ENCODE measurements around the gene B4GAT1. TPM values are rescaled to one million over a fixed set of nuclear protein-coding genes. Genes with fewer than 3 reads are reported as not detected.

Gene B4GAT1
- total and polyA plus RNA-seq, 2 donors (not counting 1 experiment from before 2014, with no cell fraction given), result 1.4 to 5.2 TPM

DNA sequence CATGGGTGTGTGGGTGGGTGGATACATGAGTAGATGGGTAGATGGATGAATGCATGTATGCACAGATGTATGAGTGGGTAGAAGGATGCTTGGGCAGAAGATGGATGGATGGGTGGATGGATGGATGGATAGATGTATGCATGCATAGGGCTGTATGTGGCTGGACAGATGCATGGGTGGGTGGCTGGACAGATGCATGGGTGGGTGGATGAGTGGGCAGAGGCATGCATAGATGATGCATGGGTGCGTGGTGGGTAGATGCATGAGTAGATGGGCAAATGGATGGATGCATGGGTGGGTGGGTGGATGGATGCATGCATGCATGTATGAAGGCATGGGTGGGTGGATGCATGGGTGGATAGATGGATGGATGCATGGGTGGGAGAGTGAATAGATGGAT, 23.7 kb downstream of the B4GAT1 start:
- H3K27ac Mint-ChIP-seq, result no peak overlapping the region
- no peak overlapping the region for H3K9ac ChIP-seq (ENCODE audit: low read length)
- CTCF ChIA-PET, result interaction anchor here (2.1 kb wide), 1 partner anchor 11 kb away, joined by 21 read pairs; no protein-coding TSS in a partner anchor
- H3K27me3 ChIP-seq (replicated peaks in 1 of 4; ENCODE audit: control extremely low read depth in 1 of 4, control insufficient read depth in 3 of 4, insufficient read depth in 4 of 4, low read length in 3 of 4), result no peaks in the 10 kb centered on the region
- H3K79me2 ChIP-seq (ENCODE audit: control insufficient read depth, insufficient read depth, low read length), result no peaks in the 10 kb centered on the region
- no peak overlapping the region for H3K4me3 Mint-ChIP-seq
- no peaks in the 10 kb centered on the region for H3K9me3 ChIP-seq (ENCODE audit: control extremely low read depth in 1 of 3, control insufficient read depth in 2 of 3, insufficient read depth in 1 of 3, low read length in 2 of 3)
- intact Hi-C loops (cut with micrococcal nuclease), result no loop called here
- no peaks in the 10 kb centered on the region for H4K20me1 ChIP-seq (ENCODE audit: control insufficient read depth, insufficient read depth, low read length, poor library complexity, severe bottlenecking)
- no peaks in the 10 kb centered on the region for H3K36me3 ChIP-seq (replicated peaks in 1 of 2; ENCODE audit: control extremely low read depth in 1 of 2, control insufficient read depth in 1 of 2, extremely low read depth in 1 of 2, insufficient read depth in 2 of 2, low read length in 1 of 2)
- no peak for DNase-seq
- H3K4me3 ChIP-seq (ENCODE audit: control extremely low read depth in 1 of 5, extremely low read depth in 1 of 5, insufficient read depth in 1 of 5, low read depth in 2 of 5, low read length in 4 of 5), result no peak overlapping the region
- H2AFZ ChIP-seq (ENCODE audit: insufficient read depth, low read depth, low read length, poor library complexity, severe bottlenecking), result no peak overlapping the region
- H3K4me1 Mint-ChIP-seq, result peaks cover 25% of the 10 kb centered on the region
- ATAC-seq (ENCODE audit: low read depth), result no peak
- no peak overlapping the region for H3K4me2 ChIP-seq (replicated peaks; ENCODE audit: low read depth, low read length, poor library complexity, severe bottlenecking)
- no peak overlapping the region for H3K27ac ChIP-seq (ENCODE audit: low read length in 2 of 2)
- TF ChIP-seq EZH2 (IDR thresholded peaks at IDR 0.05; ENCODE audit: borderline replicate concordance, insufficient read depth, low read depth, low read length, poor library complexity, severe bottlenecking), result no peak
- peaks cover 21 to 31% of the 10 kb centered on the region in 2 donors for H3K4me1 ChIP-seq (ENCODE audit: control insufficient read depth in 2 of 2, insufficient read depth in 2 of 2, low read length in 2 of 2)
- whole genome bisulfite sequencing (ENCODE audit: insufficient coverage), result 85% methylated on average over 1 of the region's 1 CpG
- no peaks in the 10 kb centered on the region for H3K9me3 Mint-ChIP-seq (ENCODE audit: insufficient read depth)
- POLR2A ChIA-PET, result no interaction called here
- H3K27me3 Mint-ChIP-seq, result no peaks in the 10 kb centered on the region

DNA sequence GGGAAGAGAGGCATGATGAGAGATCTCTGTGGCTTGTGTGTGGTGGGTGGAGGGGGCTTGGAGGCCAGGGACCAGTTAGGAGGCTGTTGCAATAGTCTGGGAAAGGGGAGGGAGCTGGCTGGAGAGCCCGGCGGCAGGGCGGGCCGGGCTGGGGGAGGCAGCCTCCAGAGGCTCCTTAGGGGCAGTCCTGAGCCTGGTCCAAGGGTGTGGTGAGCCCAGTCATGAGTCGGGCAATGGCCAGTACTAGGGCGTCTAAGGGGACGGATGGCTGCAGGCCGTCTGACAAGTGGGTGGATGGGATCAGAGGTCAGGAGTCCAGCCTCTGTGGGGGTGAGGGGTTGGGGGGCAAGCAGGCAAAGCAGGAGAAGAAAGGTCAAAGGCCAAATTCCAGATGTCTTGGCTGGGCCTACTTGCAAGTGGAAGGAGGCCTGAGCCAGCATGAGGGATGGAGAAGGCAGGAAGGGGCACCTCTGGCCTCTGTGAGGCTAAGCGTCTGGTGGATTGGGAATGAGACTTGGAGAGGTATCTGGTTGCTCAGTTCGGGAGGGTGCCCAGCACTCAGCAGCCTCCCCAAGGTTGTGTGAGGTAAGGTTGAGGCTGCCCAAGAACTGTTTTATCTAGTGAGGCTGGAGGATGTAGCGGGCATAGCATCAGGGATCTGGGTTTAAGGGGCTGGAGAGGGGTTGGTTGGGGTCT, 24.5 kb downstream of the B4GAT1 start:
- Histone ChIP-seq H3K9ac (ENCODE audit: low read length) (no peak overlapping the region), H3K9me3 (ENCODE audit: control extremely low read depth in 1 of 3, control insufficient read depth in 2 of 3, insufficient read depth in 1 of 3, low read length in 2 of 3) (no peaks in the 10 kb centered on the region), H3K79me2 (ENCODE audit: control insufficient read depth, insufficient read depth, low read length) (no peaks in the 10 kb centered on the region), H3K36me3 (replicated peaks in 1 of 2; ENCODE audit: control extremely low read depth in 1 of 2, control insufficient read depth in 1 of 2, extremely low read depth in 1 of 2, insufficient read depth in 2 of 2, low read length in 1 of 2) (no peaks in the 10 kb centered on the region), H4K20me1 (ENCODE audit: control insufficient read depth, insufficient read depth, low read length, poor library complexity, severe bottlenecking) (no peaks in the 10 kb centered on the region), H3K4me2 (replicated peaks; ENCODE audit: low read depth, low read length, poor library complexity, severe bottlenecking) (no peak overlapping the region), H3K27me3 (replicated peaks in 1 of 4; ENCODE audit: control extremely low read depth in 1 of 4, control insufficient read depth in 3 of 4, insufficient read depth in 4 of 4, low read length in 3 of 4) (no peaks in the 10 kb centered on the region), H2AFZ (ENCODE audit: insufficient read depth, low read depth, low read length, poor library complexity, severe bottlenecking) (no peak overlapping the region), H3K4me1 (ENCODE audit: control insufficient read depth in 2 of 2, insufficient read depth in 2 of 2, low read length in 2 of 2) (peaks cover 21 to 31% of the 10 kb centered on the region in 2 donors), H3K27ac (ENCODE audit: low read length in 2 of 2) (no peak overlapping the region), H3K4me3 (ENCODE audit: control extremely low read depth in 1 of 5, extremely low read depth in 1 of 5, insufficient read depth in 1 of 5, low read depth in 2 of 5, low read length in 4 of 5) (no peak overlapping the region)
- 95% methylated on average over 11 of the region's 11 CpGs for WGBS (ENCODE audit: insufficient coverage)
- peak overlapping the region; percentile 16 for H3K27ac Mint-ChIP-seq
- H3K4me1 Mint-ChIP-seq, result peaks cover 25% of the 10 kb centered on the region
- DNase-seq, result no peak
- CTCF ChIA-PET, result interaction anchor here (1.4 to 1.8 kb wide), 2 partner anchors 8 to 11 kb away, joined by 5 to 22 read pairs; no protein-coding TSS in a partner anchor
- no peaks in the 10 kb centered on the region for H3K27me3 Mint-ChIP-seq
- intact Hi-C loops (cut with micrococcal nuclease), result no loop called here
- no peak for ATAC-seq (ENCODE audit: low read depth)
- H3K4me3 Mint-ChIP-seq, result no peak overlapping the region
- POLR2A ChIA-PET, result no interaction called here
- TF ChIP-seq, protein P1, sequence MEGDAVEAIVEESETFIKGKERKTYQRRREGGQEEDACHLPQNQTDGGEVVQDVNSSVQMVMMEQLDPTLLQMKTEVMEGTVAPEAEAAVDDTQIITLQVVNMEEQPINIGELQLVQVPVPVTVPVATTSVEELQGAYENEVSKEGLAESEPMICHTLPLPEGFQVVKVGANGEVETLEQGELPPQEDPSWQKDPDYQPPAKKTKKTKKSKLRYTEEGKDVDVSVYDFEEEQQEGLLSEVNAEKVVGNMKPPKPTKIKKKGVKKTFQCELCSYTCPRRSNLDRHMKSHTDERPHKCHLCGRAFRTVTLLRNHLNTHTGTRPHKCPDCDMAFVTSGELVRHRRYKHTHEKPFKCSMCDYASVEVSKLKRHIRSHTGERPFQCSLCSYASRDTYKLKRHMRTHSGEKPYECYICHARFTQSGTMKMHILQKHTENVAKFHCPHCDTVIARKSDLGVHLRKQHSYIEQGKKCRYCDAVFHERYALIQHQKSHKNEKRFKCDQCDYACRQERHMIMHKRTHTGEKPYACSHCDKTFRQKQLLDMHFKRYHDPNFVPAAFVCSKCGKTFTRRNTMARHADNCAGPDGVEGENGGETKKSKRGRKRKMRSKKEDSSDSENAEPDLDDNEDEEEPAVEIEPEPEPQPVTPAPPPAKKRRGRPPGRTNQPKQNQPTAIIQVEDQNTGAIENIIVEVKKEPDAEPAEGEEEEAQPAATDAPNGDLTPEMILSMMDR (IDR thresholded peaks at IDR 0.05), result no peak
- TF ChIP-seq EZH2 (IDR thresholded peaks at IDR 0.05; ENCODE audit: borderline replicate concordance, insufficient read depth, low read depth, low read length, poor library complexity, severe bottlenecking), result no peak
- no peaks in the 10 kb centered on the region for H3K9me3 Mint-ChIP-seq (ENCODE audit: insufficient read depth)
